SW480 (cell line): ENCODE results near the gene RANBP3.

Source experiments
- DNase-seq: peaks from one replicate; pipeline ENCODE4 v3.0.0-alpha.2; 2016; ENCODE audit warnings: low spot score

The RANBP3 gene

DNA sequence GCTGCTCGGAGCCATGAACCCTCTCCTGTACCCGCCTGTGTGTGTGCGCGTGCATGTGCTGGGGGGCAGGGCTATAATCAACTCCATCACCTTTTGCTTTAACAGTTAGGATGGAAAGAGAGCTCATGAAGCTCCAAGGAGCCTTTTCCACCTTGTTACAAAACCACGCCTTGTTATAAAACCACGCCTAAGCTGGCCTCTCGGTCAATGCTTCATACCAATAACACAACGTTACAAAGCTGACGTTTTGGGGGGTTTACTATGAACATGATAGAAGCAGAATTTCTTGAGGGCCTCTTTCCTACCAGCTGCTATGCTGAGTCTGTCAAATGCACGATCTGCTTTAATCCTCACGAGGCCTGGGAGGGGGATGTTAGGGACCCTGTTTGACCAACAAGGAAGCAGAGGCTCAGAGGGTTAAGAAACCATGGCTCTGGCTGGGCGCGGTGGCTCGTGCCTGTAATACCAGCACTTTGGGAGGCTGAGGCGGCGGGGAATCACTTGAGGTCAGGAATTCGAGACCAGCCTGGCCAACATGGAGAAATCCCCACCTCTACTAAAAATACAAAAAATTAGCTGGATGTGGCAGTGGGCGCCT, 52.0 kb downstream of the RANBP3 start:
- DNase-seq, result no peak

DNA sequence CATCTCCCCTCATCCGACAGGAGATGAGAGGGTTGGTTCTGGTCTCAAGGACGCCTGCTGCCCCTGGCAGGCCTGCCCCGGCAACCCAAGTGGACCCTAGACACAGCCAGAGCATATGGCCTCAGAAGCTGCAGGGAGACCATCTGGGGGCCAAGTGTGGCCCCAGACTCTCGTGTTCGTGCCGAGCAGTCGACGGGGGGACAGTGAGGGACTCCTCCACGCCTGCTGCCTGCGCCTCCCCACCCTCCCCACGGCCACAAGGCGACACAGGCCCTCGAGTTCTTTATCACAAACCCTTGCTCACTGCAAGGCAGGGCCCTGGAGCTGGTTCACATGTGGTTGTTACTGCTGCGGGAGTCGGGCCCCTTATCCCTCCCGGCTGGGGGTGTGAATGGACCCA, 54.6 kb downstream of the RANBP3 start:
- DNase-seq, result no peak

DNA sequence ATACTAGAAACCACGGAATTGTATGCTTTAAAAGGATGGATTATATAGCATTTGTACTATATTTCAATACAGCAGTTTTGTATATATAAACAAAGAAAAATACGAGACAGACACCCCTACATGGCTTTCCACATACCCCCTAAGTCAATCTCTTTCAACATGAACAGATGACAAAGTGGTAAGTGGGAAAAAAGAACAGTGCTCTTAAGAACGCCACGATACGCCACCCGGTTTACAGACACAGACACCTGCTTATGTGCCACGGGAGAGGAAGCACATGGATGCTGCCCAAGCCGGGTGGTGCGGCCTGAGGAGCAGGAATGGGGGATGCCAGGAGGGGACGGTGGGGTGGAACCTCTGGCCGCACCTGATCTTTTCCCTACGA, 55.8 kb downstream of the RANBP3 start:
- no peak for DNase-seq

DNA sequence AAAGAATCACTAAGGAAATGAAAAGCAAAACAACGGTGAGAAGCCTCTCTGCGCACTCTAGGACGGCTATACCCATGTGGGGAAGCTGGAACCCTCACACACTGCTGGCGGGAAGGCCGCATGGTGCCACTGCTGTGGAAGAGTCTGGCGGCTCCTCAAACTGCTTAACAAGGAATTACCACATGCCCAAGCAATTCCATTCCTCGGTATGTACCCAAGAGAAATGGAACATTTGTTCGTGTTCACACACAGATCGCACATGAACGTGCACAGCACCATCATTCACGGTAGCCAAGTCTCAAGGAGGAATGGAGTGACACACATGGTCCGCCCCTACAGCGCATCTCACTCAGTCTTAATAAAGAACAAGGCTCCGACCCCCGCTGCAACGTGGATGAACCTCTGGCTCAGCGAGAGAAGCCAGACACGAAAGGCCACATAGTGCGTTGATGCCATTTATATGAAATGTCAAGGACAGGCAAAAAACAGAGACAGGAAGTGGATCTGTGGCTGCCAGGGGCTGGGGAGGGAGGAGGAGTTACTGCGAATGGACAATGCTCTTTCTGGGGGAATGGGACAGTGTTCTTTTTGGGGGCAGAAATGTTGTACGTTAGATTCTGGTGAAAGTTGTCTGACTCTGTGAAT, 56.3 kb downstream of the RANBP3 start:
- DNase-seq, result no peak

DNA sequence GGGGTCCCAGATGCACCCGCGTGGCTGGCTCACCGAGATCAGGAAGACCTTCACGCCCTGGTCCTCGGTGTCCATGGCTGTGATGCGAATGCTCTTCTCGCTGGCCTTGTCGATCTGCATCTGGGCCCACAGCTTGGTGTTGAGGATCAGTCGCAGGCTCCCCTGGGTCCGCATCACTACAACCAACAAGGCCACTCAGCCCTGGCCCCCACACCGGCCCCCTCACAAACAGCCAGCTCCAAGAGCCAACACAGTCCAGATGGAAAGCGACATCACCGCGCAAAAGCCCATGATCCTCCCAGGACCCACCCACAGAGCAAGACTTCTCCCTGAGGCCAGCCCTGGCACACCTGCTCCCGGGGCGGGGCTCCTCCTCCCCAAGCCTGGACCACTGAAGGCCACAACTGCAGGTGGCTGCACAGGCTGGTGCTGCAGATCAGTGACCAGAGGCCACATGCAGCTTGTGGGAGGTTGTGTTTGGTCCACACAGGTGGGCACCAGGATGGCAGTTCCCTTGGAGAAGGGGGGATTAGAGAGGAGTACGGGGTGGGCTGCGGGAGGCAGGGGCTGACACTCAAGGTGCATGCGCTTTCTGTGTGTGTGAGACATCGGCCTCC, 59.4 kb downstream of the RANBP3 start:
- DNase-seq, result no peak

DNA sequence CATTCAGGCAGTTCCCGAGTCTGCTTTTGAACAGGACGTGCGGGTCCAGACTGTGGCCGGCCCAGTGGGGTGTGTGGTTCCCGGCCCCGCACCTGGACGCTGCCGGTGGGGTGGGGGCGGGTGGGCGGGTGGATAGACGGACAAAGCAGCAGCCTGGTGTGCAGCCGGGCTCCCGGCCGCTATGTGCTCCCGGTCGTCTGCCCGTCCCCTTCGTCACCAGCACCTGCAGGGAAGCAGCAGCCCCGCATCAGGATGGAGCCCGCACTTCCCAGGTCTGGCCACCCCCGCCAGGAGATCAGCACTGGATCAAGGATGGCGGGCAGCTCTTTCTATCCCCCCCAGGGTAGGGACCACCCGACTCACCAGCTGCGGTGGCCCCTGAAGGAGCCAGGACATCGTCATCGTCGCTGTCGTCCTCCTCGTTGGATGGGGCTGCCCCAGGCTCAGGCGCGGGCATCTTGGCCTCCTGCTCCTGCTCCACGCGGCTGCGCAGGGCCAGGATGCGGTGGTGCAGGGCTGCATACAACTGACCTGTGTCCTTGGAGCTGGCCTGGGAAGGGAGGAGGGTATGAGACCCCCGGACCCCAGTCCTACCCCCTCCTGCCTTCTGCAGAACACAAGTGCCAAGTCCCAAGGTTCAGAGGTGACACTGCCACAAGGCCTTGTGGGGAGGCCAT, 60.4 kb downstream of the RANBP3 start:
- no peak for DNase-seq

DNA sequence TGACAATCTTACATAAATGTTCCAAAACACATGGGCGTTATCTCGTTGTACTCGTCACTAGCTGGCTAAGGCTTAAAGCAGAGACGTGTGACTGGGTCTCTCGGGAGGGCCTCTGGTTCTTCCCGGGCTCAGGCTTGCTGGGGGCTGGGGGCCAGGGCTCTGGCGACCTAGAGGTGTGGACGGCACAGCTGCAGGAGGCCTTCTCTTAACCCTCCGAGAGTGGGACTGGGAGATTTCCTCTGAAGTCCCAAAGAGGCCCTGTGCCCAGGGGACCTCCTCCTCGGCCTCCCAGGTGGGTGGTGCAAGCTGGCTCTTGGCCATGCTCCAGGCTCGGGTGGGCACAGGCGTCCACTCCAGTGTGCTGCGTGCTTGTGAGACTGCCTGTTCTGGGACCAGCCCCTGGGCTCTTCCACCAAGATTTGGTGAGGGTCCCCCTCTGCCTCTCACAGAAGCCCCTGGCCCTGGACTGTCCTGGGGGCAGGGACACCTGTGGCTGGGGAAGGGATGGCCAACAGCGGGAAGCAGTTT, 61.7 kb downstream of the RANBP3 start:
- DNase-seq, result no peak

DNA sequence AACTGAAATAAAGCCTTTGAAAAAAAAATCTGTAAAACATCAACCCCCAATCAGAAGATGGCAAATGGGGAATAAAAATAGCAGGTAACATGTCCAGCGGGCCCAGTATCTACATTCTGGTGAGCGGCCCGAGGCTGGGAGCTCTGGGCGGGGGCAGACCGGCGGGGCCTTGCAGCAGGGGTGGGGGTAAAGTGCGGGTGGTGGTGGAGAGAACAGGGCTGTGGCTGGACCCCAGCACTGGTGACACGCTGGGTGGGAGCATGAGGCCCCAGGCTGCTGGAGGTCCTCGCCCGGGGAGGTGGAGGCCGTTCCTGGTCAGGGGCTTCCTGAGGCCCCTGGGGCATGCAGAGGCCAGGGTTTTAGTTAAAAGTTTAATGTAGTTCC, 62.2 kb downstream of the RANBP3 start:
- DNase-seq, result no peak

DNA sequence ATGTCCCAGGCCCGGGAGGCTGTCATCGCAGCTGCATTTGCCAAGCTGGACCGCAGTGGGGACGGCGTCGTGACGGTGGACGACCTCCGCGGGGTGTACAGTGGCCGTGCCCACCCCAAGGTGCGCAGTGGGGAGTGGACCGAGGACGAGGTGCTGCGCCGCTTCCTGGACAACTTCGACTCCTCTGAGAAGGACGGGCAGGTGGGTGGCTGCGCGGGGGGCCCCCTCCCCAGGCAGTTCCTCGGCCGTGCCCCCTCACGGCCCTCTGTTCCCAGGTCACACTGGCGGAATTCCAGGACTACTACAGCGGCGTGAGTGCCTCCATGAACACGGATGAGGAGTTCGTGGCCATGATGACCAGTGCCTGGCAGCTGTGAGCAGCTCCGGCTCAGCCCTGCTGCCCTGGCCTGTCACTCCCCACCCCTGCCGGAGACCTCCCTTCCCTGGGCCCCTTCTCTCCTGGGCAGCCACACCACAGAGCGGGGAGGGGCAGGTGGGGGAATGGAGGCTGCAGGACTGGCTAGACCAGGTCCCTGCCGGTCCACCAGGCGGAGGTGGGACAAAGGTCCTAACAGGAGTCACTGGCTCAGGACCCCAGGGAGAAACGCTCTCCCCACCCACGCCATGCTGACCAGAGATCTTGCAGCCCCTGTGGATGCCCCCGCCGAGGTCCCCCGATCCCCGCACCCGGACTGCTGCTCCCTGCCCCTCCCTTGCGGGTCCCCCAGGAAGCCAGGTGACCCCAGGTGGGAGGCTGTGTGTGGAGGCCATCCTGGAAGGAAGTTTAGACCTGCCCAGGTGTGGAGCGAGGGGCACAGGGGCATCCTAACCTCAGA, 62.8 kb downstream of the RANBP3 start:
- DNase-seq, result no peak

DNA sequence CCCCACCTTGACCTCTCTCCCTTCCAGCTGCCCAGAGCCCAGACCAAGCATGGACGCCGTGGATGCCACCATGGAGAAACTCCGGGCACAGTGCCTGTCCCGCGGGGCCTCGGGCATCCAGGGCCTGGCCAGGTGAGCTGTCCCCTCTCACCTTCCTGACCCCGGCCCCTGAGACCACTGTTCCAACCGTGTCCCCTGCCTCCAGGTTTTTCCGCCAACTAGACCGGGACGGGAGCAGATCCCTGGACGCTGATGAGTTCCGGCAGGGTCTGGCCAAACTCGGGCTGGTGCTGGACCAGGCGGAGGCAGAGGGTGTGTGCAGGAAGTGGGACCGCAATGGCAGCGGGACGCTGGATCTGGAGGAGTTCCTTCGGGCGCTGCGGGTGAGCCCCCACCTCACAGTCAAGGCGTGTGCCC, 63.6 kb downstream of the RANBP3 start:
- DNase-seq, result no peak

DNA sequence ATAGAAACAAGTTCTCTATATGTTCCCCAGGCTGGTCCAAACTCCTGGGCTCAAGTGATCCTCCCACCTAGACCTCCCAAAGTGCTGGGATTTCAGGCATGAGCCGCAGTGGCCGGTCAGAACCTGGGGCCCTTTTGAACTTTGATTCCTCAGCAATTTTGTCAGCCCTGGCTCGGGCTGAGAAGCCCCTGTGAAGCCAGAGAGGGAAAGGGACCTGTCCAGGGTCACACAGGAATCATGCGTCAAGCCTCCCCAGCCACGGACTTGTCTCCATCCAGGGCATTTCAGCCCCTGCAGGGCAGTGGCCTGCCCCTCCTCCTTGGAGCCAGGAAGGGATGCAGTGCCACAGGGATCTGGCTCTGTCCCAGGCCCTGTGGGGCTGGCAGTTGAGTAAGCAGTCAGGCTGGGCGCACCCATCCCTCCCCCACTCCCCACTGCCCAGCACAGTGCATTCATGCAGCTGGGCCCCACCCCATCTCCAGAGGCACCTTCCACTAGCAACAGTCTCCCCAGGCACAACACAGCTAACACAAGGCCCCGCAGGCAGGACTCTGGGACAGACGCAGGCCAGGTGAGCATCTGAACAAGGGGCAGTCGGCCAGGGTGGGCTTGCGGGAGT, 64.1 kb downstream of the RANBP3 start, which contains the start of gene CAPS:
Gene CAPS, plus strand, starts transcription at position 516 of the 619 bp plus-strand sequence. CDS start 153 bp downstream, outside the sequence.
- DNase-seq, result no peak

DNA sequence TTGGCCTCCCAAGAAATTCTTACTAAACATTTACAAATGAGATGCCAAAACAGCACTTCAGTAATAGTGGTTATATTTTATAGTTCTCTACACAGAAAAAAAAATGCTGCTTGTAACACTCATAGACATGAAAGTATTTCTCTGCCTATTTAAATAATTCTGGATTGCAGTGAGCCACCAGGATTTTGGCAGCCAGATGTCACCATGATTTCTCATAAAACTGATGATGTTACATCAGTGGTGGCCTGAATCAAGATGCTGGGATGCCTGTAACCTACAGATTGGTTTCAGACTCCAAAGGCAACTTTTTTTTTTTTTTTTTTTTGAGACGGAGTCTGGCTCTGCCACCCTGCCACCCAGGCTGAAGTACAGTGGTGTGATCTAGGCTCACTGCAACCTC, 66.6 kb downstream of the RANBP3 start:
- DNase-seq, result no peak

DNA sequence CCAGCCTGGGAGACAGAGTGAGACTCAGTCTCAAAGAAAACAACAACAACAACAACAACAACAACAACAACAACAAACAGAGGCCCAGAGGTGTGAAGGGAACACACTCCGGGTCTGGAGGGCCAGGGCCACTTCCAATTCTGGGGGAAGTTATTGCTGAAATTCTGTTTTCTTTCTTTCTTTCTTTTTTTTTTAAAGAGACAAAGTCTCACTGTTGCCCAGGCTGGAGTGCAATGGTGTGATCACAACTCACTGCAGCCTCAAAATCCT, 67.4 kb downstream of the RANBP3 start:
- DNase-seq, result no peak

DNA sequence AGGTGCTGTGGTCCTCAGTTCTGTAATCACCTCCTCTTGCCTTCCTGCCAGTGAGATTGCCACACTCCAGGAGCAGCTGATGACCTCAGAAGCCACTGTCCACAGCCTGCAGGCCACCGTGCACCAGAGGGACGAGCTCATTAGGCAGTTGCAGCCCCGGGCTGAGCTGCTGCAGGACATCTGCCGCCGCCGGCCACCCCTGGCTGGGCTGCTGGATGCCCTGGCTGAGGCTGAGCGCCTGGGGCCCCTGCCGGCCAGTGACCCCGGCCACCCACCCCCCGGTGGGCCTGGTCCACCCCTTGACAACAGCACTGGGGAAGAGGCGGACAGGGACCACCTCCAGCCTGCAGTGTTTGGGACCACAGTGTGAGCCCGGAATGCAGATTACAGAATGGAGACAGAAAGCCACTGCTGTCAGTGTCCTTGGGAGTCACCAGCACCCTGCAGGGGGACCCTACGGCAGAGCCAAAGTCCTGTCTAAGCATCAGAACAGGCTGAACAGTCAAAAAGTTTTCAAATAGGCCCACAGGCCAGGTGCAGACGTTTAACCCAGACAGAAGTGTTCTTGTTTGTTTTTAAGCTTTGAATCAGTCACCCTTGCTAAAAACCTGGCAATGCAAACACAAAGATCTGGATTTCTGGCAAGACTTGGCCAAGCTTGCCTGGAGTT, 69.0 kb downstream of the RANBP3 start:
- DNase-seq, result no peak

DNA sequence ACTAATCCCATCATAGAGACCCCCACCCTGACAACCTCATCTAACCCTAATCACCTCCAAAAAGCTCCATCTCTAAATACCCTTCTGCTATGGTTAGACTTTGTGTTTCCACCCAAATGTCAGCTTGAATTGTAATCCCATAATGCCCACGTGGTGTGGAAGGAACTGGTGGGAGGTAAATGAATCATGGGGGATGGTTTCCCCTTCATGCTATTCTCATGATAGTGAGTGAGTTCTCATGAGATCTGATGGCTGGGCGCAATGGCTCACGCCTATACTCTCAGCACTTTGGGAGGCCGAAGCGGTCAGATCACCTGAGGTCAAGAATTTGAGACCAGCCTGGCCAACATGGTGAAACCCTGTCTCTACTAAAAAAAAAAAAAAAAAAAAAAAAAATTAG, 70.7 kb downstream of the RANBP3 start:
- DNase-seq, result no peak

DNA sequence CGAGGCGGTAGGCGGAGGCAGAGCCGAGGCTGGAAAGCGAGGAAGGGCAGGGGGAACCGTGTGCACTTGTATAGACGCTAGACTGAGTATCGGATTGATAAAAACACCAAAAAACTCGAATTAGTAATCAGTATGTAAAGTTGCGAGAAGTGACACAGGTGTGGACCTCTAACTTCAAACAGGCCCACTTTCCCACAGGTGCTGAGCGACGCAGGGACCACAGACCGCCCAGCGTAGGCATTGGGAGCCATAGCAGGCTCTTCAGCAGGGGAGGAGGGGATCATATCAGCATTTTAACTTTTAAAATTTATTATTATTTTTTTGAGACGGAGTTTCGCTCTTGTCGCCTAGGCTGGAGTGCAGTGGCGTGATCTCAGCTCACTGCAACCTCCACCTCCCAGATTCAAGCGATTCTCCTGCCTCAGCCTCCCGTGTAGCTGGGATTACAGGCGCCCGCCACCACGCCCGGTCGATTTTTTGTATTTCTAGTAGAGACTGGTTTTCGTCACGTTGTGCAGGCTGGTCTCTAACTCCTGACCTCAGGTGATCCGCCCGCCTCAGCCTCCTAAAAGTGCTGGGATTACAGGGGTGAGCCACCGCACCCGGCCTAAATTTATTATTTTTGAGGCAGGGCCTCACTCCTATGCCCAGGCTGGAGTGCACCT, 72.7 kb downstream of the RANBP3 start:
- DNase-seq, result no peak

DNA sequence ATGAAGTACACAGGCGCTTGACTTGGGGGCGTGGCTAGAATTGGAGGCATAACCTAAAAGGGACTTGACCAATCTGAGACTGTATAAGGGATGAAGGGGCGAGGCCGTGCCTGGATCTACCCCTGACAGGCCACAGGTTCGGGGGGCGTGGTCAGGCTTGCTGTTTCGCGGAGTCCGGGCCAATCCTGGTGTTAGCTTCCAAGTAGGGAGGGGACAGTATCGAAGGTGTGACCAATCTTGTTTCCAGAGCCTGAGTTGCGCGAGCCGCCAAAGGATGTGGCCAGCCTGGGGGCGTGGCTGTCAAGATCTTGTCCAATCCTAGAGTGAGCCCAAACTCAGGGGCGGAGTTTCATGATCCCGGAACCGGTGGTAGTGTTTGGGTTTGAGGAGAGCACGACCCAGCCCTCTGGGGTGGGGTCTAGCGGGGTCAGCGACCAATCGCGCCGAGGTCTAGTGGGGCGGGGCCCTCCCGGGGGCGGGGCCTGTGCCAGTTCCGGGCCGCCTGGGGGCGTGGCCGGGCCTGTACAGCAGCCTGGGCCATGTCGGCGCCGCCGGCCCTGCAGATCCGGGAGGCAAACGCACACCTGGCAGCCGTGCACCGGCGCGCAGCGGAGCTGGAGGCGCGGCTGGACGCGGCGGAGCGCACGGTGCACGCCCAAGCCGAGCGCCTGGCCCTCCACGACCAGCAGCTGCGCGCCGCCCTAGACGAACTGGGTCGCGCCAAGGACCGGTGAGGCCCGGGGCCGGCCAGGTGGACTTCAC, 73.4 kb downstream of the RANBP3 start, which contains the start of gene VMAC:
Gene VMAC, plus strand, starts transcription at position 521 of the 762 bp plus-strand sequence. Its CDS starts 19 bp downstream, at position 540.
- DNase-seq, result peak; percentile 99

DNA sequence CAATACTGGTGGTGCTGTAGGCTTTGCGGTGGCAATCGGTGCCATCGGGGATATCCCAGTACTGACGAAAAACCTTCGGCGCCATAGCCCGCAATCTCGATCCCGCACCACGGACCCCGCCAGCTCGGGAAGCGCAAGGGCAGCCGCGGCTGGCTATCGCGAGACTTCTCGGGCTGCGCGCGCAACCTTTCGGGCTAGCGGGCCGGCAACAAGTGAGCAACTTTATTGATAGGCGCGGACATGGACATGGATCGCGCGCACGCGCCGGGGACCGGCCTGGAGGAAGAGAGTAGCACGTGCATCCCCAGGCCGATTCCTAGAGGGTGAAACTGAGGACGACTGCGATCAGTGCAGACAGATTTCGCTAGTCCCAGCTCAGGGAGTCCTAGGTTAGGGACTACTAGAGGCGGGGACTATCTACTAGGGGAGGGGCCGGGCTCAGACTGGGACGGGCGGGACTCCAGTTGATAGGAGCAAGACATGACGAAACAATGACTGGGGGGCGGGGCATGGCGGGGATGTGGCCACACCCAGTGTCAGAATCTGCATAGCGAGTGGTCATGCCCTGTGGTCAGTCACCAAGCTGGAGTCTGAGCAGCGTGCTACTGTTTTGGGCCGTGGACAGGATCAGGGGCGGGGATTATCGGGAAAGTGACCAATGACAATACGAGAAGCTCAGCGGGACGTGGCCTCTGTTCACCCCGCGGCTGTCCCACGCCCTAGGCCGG, 74.2 kb downstream of the RANBP3 start, which contains the start of gene NDUFA11:
Gene NDUFA11, minus strand, starts transcription at position 167 of the 728 bp plus-strand sequence. Its CDS starts 82 bp downstream, at position 85.
- peak; percentile 92 for DNase-seq
